Measurements from ENCODE around the gene SVIL.

Gene SVIL

GRCh38 chr10:29431711-29432110 is 203.1 kb downstream of the SVIL start:
- no peak overlapping the region for H3K27ac ChIP-seq
- no peaks in the 10 kb centered on the region for H3K9me3 ChIP-seq
- DNase-seq: no peak
- no peak for TF ChIP-seq CTCF (IDR thresholded peaks at IDR 0.05)
- intact Hi-C loops (cut with DNase I; ENCODE audit: low total_unique reads): no loop called here
- peaks cover 0 to 11% (median 0%) of the 10 kb centered on the region in 4 donors for H3K4me1 ChIP-seq
- H3K4me3 ChIP-seq: no peak overlapping the region
- peaks cover 0 to 11% (median 0%) of the 10 kb centered on the region in 3 donors for H3K36me3 ChIP-seq
- H3K27me3 ChIP-seq: no peaks in the 10 kb centered on the region

- H3K27me3 ChIP-seq: no peaks in the 10 kb centered on the region
- no peak for TF ChIP-seq CTCF (IDR thresholded peaks at IDR 0.05)
- intact Hi-C loops (cut with DNase I; ENCODE audit: low total_unique reads): no loop called here
- H3K36me3 ChIP-seq: peaks cover 0 to 11% (median 5%) of the 10 kb centered on the region in 3 donors
- no peaks in the 10 kb centered on the region for H3K4me1 ChIP-seq
- H3K9me3 ChIP-seq: no peaks in the 10 kb centered on the region
- H3K4me3 ChIP-seq: no peak overlapping the region
- H3K27ac ChIP-seq: no peak overlapping the region
- no peak for DNase-seq
Measured at GRCh38 chr10:29430101-29430500, 204.7 kb downstream of the SVIL start.

- Histone ChIP-seq H3K4me3 (no peak overlapping the region), H3K27me3 (no peaks in the 10 kb centered on the region), H3K27ac (no peak overlapping the region), H3K4me1 (no peaks in the 10 kb centered on the region), H3K9me3 (no peaks in the 10 kb centered on the region), H3K36me3 (peaks cover 0 to 17% (median 13%) of the 10 kb centered on the region in 3 donors)
- no peak for DNase-seq
- intact Hi-C loops (cut with DNase I; ENCODE audit: low total_unique reads): no loop called here
- TF ChIP-seq CTCF (IDR thresholded peaks at IDR 0.05): no peak
Measured at GRCh38 chr10:29428486-29428885, 206.3 kb downstream of the SVIL start.

GRCh38 chr10:29427667-29428066 is 207.1 kb downstream of the SVIL start:
- no peak overlapping the region for H3K27ac ChIP-seq
- TF ChIP-seq CTCF (IDR thresholded peaks at IDR 0.05): no peak

GRCh38 chr10:29426420-29426819 is 208.4 kb downstream of the SVIL start:
- Histone ChIP-seq H3K9me3 (no peaks in the 10 kb centered on the region), H3K4me1 (no peaks in the 10 kb centered on the region), H3K27me3 (no peaks in the 10 kb centered on the region), H3K36me3 (peaks cover 15 to 31% (median 22%) of the 10 kb centered on the region in 3 donors), H3K4me3 (no peak overlapping the region), H3K27ac (no peak overlapping the region)
- DNase-seq: no peak
- intact Hi-C loops (cut with DNase I; ENCODE audit: low total_unique reads): no loop called here
- TF ChIP-seq CTCF (IDR thresholded peaks at IDR 0.05): no peak

More at GRCh38 chr10:29427667-29428066, 207.1 kb downstream of the SVIL start:
- H3K9me3 ChIP-seq: no peaks in the 10 kb centered on the region
- no peak for DNase-seq
- H3K4me3 ChIP-seq: no peak overlapping the region
- no peaks in the 10 kb centered on the region for H3K4me1 ChIP-seq
- H3K27me3 ChIP-seq: no peaks in the 10 kb centered on the region
- intact Hi-C loops (cut with DNase I; ENCODE audit: low total_unique reads): no loop called here
- peaks cover 2 to 18% (median 13%) of the 10 kb centered on the region in 3 donors for H3K36me3 ChIP-seq

GRCh38 chr10:29424017-29424416 is 210.8 kb downstream of the SVIL start:
- Histone ChIP-seq H3K4me3 (no peak overlapping the region), H3K4me1 (peaks cover 0 to 4% (median 0%) of the 10 kb centered on the region in 4 donors), H3K27ac (no peak overlapping the region), H3K9me3 (no peaks in the 10 kb centered on the region), H3K27me3 (no peaks in the 10 kb centered on the region), H3K36me3 (peaks cover 18 to 42% (median 41%) of the 10 kb centered on the region in 3 donors)
- intact Hi-C loops (cut with DNase I; ENCODE audit: low total_unique reads): no loop called here
- DNase-seq: no peak
- TF ChIP-seq CTCF (IDR thresholded peaks at IDR 0.05): no peak
